GM18909 (cell line): ENCODE results near the gene CTNNA3.
"Not testable (repeated sequence)": the region's sequence is repeated elsewhere in the genome, so short reads cannot be mapped to it uniquely, and the experiment has no call there.

Experiments used
- ATAC-seq: cut with Tn5 transposase; IDR thresholded peaks from one replicate; pipeline ENCODE4 v1.9.1; 2021; ENCODE audit warnings: mild to moderate bottlenecking; ENCODE audit not compliant: unreplicated experiment, poor library complexity

Gene CTNNA3

GRCh38 chr10:67386841-67387533, 309.0 kb downstream of the CTNNA3 start:
- not testable (repeated sequence) for ATAC-seq

GRCh38 chr10:67386260-67386659, 309.7 kb downstream of the CTNNA3 start:
- no peak for ATAC-seq

DNA sequence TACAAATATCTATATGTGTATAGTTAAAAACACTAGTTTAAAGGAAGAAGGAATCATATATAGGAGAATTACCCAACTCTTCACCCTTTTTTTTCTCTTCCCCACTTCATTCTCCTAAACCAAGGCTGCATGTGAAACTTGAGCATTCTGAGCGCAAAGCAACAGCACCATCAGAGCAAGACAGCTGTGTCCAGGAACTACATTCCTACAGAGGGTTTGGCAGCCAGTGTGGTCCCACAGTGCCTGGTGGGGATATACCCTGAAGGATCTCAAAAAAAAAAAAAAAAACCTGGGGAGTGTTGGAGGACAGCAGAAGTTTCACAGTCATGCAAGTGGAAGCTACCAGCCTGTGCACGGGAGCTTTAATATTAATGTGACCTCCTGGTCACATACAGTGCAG, 310.4 kb downstream of the CTNNA3 start:
- ATAC-seq, result no peak

DNA sequence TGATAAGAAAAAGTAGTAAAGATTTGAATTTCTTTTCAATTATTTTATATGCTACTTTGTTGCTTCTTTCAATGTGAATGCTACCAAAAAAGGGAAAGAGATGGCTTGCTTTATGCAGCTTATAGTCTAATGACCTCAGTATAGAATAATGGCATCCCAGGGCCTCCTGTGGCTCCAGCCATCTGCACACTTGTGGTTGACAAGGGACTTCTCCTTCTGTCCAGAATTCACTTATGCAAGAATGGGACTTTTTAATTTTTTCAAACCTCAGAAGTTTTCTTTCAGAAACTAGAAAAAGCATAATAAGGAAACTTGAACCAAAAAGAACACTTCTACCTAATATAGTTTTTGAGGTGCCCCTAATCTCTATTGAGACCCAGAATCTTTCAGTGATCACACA, 310.9 kb downstream of the CTNNA3 start:
- ATAC-seq, result no peak

GRCh38 chr10:67331121-67331910, 364.7 kb downstream of the CTNNA3 start:
- ATAC-seq, result no peak

- ATAC-seq, result no peak
Measured at GRCh38 chr10:67327626-67328535, 368.1 kb downstream of the CTNNA3 start.

GRCh38 chr10:67319976-67320375, 376.0 kb downstream of the CTNNA3 start:
- no peak for ATAC-seq

- ATAC-seq, result no peak
Measured at GRCh38 chr10:67308912-67309311, 387.1 kb downstream of the CTNNA3 start.

DNA sequence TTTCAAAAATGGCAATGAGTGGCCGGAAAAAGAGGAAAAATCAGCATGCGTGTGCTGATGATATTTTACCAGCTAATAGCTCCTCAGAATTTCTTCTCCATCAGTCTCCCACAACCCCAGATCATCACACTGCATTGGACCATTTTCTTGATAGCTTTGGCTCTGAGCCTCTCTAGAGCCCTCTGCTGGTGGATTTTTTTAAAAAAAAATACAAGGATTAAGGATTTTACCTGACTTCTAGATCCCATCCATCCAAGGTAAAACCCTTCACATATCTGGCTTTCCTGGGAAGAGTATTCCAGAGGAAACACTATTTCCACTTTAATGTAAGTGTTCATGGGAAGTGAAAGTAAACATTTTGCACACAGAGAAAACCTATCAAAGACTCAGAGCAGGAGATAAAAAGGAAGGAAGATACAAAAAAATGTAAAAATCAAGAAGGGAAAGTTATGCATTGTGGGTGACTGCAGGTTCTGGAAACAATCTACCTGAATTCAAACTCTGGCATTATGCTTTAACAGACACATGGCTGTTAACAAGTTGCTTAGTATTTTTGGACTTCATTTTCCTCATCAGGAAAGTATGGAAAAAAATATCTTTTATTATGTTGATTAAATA, 389.3 kb downstream of the CTNNA3 start:
- ATAC-seq, result no peak

GRCh38 chr10:67302701-67303100, 393.3 kb downstream of the CTNNA3 start:
- ATAC-seq, result no peak

GRCh38 chr10:67299761-67300160, 396.2 kb downstream of the CTNNA3 start:
- no peak for ATAC-seq

DNA sequence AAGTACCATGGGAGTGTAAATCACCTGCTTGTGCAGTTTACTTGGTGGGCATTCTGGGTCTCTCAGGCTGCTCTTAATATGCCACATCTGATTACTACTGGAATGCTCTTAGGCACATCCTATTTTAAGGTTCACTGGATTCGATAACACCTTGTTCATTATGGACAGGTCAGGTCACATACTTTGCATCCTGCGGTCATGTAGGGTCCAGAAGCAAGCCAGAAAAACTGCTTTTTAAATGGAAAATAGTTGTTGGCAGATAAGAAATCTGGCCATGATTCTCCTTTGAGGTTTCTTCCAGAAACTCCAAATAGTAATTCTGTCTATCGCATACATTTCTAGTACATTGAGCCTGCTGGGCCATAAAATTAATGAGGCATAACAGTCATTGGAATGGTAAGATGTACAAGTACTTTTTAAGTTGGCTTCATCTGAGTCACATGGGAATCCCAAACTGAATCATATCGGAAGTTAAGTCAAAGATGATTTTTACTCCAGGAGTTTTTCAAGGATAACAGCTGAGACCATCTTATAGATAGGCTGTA, 398.3 kb downstream of the CTNNA3 start:
- no peak for ATAC-seq

GRCh38 chr10:67296926-67297325, 399.1 kb downstream of the CTNNA3 start:
- ATAC-seq, result no peak

GRCh38 chr10:67288688-67289410, 407.1 kb downstream of the CTNNA3 start:
- no peak for ATAC-seq

GRCh38 chr10:67284589-67284988, 411.4 kb downstream of the CTNNA3 start:
- no peak for ATAC-seq

DNA sequence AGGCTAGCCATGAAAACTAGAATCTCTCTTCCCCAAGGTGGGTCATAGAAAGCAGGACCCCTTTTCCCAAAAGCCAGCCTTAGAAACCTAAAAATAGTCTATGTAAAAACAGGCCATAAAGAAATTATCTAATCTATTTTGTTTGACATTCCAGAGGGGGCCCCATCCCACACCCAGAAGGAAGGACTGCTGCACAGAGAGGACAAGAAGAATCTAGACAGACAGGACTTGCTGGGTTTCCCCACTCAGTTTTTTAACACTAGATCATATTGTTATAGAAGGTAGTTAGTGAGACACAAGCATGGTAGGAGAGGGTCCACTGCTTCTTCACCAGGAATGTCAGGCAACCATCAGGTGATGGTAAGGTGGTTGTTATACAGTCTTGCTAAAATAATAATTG, 413.1 kb downstream of the CTNNA3 start:
- no peak for ATAC-seq

GRCh38 chr10:67280405-67280804, 415.6 kb downstream of the CTNNA3 start:
- ATAC-seq, result no peak

DNA sequence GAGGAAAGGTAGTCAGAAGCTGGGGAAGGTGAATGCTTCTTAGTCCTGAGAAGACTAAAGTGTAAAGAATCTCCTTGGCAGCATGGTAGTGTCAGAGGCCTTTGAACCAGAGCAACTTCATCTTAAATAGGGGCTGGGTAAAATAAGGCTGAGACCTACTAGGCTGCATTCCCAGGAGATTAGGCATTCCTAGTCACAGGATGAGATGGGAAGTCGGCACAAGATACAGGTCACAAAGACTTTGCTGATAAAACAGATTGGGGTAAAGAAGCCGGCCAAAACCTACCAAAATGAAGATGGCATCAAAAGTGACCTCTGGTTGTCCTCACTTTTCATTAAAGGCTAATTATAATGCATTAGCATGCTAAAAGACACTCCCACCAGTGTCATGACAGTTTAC, 418.6 kb downstream of the CTNNA3 start:
- ATAC-seq, result no peak

- no peak for ATAC-seq
Measured at GRCh38 chr10:67269828-67270227, 426.2 kb downstream of the CTNNA3 start.
